GM21447 (cell line): ENCODE measurements around the gene DAB2IP.

Experiments used
- ATAC-seq: cut with Tn5 transposase; IDR thresholded peaks from one replicate; pipeline ENCODE4 v1.9.1; 2021; ENCODE audit not compliant: unreplicated experiment

The DAB2IP gene

GRCh38 chr9:121720311-121721057, 69.0 kb downstream of the DAB2IP start:
- no peak for ATAC-seq

- ATAC-seq, result no peak
These were observed 69.6 kb downstream of the DAB2IP start for GRCh38 chr9:121721058-121721350.

DNA sequence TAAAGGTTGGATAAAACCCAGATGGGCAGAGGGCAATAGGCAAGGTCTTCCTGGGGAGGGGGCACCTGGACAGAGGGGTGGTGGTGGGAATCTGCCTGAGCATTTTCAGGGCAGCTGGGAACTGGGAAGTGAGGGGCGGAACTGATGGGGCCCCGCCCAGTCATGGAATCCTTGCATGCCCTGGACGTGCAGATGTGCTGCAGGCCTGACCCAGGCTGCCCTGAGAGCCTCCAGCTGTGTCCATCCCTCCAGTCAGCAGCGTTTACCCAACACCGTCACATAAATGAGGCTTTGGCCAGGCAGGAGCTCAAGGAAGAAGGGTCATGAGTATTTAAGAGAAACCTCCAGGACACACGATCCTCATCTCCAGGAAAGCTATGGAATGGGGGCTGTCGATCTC, 70.3 kb downstream of the DAB2IP start:
- ATAC-seq, result no peak

DNA sequence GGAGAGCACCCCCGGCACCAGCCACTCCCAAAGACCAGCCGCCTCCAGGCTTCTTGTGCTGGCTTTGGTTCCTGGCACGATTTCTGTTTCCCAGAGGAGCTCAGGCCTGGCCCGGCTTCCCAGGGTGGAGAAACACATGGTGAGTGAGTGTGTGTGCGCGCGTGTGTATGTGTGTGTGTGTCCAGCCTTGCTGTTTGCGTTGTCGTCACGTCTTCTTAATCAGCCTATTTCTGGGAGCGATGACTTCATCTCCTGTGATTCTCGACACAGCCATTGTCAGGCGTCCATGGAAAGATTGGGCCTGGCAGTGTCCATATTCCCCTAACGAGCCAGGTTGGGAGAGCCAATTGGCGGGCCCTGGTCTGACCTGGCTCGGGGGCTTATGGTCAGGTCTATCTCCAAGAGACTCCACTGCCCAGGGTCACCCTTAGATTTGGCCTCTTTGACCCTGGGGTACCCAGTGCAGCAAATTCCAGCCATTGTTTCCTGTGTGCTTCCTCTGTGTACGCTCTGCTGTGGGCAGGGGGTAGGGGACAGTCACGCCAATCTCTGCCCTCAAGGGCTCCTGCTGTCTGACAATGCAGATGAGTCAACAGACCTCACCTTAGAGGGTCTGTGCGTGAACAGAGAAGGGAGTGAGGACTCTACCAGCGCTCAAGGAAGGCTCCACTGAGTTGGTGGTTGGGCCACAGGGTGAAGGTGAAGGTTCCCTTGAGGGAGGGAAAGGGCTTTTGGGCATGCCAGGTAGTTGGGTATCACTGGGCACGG, 73.8 kb downstream of the DAB2IP start:
- ATAC-seq, result no peak

GRCh38 chr9:121727295-121728020, 76.0 kb downstream of the DAB2IP start:
- no peak for ATAC-seq

DNA sequence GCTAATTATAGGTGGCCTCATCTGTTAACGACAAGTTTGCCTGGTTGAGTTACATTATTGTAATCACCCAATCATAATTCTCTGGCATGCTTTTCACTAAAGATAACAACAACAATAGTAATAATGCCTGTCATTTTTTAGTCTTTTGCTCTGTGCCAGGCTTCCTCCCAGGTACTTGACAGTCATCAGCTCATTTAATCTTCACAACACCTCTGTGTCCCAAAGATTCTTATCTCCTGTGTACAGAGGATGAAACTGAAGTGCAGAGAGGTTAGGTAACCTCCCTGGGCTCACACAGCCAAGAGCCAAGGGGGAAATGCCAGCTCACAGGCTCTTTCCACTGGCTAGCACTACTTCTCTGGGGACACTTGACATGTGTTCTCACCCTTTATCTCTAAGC, 77.5 kb downstream of the DAB2IP start:
- ATAC-seq, result no peak

- no peak for ATAC-seq
These were observed 78.5 kb downstream of the DAB2IP start for GRCh38 chr9:121729769-121730562.

DNA sequence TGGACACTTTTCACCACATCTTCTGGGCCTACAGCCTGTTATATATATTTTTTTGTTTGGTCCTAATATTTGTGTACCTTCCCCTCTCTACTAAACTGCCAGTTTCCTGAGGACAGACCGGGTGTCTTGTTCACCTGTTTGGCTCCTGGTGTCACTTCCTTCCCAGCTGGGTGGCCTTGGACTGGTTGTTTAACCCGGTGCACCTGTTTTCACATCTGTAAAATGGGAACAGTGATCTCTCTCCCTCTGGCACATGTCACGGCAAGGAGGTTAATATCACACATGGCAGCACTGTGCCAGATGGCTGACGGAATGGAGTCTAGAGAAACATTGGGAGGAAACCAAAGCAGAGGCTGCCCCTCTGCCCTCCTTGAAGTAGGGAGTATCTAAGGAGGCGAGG, 79.7 kb downstream of the DAB2IP start:
- no peak for ATAC-seq

GRCh38 chr9:121731919-121732318, 80.5 kb downstream of the DAB2IP start:
- no peak for ATAC-seq

DNA sequence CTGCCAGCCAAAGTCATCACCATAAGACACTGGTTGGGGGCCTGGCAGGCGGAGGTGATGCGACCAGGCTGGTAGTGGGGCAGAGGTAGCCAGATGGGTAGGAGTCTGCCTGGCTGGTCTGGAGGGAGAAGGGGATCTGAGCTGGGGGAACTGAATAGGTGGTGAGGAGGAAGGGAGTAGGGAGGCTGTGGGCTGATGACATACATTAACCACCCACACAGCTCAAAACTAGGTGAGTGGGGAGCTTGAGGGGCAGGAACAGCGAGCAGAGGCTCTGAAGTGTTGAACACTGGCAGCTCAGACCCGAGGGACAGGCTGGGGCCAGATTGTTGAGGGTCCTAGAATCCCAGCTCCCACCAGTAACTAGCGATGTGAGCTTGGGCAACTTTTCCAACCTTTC, 81.0 kb downstream of the DAB2IP start:
- no peak for ATAC-seq

DNA sequence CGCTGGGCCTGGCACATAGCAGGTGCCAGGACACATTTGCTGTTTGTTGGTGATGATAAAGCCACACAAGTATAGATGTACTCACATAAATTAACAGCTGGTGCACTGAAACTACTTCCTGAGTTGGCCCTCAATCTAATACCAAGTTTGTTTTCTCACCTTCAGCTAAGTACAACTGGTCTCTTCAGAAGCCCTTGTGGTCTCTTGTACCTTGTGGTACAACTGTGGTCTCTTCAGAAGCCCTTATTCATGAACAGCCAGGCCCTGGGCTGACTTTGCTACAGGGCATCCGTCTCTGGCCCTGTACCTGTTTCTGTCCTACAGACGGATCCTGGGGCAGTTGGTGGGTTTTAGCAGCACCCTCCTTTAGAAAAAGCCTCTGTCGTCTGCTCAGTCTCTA, 81.5 kb downstream of the DAB2IP start:
- no peak for ATAC-seq

DNA sequence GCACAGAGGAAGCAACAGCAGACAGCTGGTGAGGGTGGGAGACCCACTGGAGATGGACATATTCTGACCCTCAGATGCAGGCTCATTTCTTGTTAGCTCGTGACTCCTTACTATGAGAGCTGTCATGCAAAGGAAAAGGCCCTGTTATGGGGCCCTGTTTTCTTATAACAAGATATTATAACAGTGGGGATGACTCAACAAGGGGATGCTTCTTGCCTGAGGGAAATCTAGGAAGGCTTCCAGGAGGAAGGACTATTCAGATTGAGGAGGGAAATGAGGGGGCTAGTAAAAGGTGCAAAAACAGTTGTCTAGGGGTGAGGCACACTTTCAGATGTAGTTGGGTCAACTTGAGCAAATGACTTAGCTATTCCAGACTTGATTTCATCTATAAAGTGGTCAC, 83.0 kb downstream of the DAB2IP start:
- ATAC-seq, result no peak

GRCh38 chr9:121735065-121735792, 83.8 kb downstream of the DAB2IP start:
- no peak for ATAC-seq

DNA sequence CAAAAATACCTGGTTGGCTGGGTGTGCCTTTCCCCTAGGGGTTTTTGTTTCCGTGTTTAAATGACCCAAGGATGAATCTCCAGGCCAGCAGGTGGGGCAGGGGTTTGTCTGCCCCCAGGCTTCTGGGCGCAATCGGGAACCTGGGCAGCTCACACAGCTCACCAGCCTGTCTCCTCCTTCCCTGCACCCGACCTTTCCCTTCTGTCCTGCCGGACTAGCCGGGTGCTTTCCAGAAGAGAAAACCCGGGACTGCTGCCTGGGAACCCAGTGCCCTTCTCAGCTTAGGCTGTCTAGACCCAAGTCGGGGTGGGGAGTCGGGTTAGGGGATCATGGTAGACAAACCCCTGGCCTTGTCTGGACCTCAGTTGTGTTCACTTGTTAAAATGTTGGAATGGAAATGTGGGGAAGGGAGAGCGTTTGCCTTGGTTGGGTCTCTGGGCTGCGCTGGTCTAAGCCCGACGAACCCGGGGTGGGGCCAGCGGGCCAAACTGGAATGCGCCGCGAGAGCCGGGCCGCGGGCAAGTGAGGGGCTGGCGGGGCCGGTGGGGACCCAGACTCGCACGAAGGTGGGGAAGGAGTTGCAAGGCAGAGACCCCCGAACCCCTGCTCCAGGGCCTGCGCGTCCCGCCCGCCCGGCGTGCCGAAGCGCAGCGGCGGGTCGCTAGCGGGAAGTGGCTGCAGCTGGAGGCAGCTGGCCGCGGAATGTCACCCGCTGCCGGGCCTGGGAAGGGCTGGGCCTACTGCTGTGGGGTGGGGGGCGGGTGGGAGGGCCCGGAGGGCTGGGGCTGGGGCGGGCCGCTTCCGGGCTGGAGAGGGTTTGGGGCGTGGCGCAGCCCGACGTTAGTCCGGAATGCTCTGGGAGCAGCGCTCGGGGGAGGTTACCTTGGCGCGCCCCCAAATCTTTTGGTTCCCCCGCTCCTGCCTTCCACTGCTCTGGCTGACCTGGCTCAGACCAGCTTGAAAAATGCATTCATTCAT, 84.6 kb downstream of the DAB2IP start:
- ATAC-seq, result no peak

GRCh38 chr9:121736934-121737462, 85.6 kb downstream of the DAB2IP start:
- ATAC-seq, result no peak

- ATAC-seq, result no peak
These were observed 86.1 kb downstream of the DAB2IP start for GRCh38 chr9:121737481-121737931.

GRCh38 chr9:121738411-121738810, 87.0 kb downstream of the DAB2IP start:
- ATAC-seq, result no peak

DNA sequence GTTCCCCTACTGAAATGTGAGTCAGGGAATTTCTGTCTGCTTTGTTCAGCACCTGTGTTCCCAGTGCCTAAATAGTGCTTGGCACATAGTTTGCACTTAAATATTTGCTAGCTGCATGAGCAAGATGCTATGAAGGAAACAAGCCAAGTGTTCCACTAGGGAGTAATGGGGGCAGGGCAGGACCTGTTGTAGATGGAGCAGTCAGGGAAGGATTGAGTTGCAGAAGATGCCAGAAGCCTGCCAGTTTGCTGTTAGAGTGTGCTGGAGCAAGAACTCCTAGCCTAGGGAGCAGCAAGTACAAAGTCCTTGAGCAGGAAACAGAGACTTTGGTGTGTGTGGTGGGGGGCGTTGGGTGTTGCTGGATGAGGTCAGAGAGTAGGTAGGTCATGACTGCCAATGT, 87.5 kb downstream of the DAB2IP start:
- no peak for ATAC-seq

DNA sequence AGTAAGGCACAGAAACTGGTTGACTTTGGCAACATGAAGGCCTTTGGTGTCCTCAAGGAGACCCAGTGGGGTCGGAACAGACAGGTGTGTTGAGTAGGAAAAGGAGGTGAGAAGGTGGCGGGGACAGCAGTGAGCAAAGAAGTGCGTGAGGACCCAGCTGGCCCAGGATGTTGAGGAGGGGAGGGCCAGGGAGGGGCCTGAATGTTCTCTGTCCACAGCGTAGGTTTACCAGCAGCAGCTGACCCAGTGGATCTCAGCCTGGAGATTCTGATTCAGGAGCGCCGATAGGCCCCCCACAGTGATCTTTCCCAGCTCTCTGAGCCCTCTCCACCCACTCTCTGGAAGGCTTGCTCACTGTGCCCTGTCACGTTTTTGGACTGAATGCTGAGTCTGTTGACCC, 88.5 kb downstream of the DAB2IP start:
- ATAC-seq, result no peak
